GM21515 (cell line): ENCODE results near the gene LTBP1.

ENCODE experiments used
- ATAC-seq: cut with Tn5 transposase; IDR thresholded peaks from one replicate; pipeline ENCODE4 v1.9.1; 2021; ENCODE audit not compliant: unreplicated experiment

Gene LTBP1

GRCh38 chr2:33326100-33326499 lies 379.3 kb downstream of the LTBP1 start:
- ATAC-seq, result no peak

GRCh38 chr2:33333433-33333832 lies 386.7 kb downstream of the LTBP1 start:
- no peak for ATAC-seq

DNA sequence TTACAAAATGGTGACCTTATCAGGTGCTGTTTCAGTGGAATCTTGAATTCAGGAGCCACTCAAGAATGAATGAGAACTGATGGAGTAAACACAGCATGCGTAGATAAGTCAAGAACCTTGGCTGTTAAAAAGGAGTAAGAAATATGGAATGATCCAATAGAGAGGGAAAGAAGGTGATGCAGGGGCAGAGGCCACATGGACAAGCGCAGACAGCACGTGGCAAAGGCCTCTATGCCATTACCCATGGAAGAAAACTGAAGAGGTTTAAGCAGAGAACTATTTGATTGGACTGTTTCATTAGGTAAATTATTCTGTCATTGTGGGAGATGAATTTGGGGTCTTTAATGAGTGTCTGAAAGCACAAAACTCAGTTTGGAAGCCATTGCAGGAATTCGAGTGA lies 387.3 kb downstream of the LTBP1 start:
- ATAC-seq, result no peak

DNA sequence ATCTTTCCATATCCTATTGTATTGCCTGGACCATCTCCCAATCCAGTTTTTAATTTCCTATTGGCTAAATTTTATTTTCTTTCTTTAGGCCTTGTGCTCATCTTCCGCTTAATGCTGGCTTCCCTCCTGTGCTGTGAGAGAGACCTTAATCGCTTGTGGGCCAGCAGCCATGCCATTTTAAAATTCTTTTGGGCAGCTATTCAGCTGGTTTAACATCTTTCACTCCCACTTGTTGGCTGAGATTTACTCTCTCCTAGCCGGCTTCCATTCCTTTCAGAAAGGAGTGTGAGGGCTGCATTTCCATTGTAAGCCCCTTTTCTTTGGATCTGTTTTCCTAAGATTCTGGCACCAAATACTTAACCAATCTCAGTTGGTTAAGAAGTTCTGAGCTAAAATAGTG lies 388.8 kb downstream of the LTBP1 start:
- ATAC-seq, result no peak

DNA sequence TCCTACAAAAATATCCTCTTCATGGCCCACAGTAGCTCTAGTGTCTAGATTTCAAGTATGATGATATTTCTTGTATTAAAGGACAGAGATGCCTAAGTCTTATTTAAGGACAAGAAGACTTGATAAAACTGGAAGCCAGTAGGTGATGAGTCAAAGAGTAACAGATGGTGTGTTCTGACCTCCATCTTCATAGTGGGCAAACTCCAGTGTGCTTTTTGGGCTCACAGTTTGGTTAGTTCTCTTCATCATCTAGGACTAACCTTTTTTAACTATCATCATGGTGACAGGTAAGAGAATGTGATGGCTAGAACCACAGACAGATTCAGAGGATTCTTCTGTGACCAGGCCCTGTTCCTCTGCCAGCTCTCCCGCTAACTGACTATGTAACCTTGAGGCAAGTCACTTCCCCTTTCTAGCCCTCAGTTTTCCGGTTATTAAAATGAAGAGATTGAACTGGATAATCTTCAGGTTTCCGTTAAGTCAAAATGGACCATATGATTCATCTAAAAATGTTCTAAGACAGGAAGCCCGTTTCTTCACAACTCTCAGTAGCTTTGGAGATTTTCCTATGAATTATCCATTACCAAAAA lies 389.4 kb downstream of the LTBP1 start:
- no peak for ATAC-seq

DNA sequence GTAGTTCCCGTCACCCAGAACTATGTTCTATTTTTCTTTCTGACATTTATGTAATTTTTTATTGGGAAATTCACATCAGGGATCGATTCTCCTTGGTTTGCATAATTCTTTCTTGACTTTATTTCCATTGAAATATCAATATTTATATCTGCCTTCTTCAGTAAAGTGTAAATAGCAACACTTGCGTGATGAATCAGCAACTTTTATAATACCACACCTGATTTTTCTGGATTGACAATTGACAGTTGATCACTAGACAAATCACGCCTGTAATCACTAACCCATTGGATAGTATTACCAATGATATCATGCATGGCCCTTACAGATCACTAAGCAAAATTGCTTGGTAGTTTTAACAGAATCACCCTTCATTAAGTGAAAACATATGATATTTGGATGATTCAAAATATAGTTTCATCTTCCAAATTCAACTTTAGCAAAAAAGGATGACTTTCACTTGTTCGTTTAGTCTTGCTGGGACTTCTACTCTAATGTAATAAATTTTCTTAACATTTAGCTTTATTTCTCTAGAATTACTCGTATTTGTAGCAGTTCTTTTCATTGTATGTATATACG lies 390.7 kb downstream of the LTBP1 start:
- no peak for ATAC-seq

- no peak for ATAC-seq
Measured at GRCh38 chr2:33337981-33338380, 391.2 kb downstream of the LTBP1 start.

DNA sequence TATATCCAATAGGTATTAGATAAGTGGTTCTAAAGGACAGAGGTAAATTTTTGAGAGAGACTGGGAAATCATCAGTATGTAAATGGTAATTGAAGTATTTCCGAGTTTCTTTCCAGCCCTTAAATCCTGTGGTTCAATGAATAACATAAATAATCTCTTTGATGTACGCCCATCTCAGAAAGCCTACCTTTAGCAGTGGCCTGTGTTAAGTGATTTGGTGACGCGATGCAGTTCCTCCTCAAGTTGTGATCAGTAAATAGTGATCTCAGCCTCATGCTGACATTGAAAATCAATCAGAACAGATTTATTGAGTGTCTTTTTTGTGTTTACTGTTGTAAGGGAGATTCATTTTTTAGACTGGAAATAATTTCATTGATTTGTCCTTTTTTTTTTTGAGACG lies 392.5 kb downstream of the LTBP1 start:
- ATAC-seq, result no peak

DNA sequence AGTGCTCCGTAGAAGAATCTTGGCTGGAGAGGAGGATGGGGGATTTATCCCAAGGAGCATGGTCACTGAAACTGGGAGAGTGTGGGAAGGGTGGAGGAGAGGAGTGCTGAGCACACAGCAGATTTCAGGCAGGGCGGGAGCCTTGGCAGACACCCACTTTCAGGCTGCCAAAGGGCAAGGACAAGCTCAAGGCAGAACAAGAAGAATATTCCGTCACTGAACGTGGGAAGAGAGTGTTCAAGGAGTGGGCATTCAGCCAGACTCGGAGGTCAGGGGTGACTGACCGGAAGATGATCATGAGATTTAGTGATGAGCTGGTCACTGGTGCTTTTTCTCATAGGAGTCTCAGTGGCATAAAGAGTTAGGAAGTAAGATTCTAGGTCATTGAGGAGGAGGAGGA lies 393.5 kb downstream of the LTBP1 start:
- no peak for ATAC-seq

GRCh38 chr2:33342171-33342570 lies 395.4 kb downstream of the LTBP1 start:
- ATAC-seq, result no peak

DNA sequence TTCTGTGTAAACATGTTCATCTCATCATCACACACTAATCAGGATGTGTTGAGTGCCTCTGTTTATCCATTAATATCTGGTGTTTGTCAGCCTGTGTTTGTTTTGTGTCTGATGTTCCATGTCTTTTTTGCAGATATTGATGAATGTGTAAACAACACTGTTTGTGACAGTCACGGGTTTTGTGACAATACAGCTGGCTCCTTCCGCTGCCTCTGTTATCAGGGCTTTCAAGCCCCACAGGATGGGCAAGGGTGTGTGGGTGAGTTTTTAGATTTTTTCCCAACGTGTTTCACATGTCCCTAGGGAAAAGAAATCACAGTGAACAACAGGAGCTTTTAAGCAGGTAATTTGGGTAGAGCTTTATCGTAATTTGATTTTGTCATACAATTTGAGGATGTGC lies 396.0 kb downstream of the LTBP1 start:
- ATAC-seq, result no peak

DNA sequence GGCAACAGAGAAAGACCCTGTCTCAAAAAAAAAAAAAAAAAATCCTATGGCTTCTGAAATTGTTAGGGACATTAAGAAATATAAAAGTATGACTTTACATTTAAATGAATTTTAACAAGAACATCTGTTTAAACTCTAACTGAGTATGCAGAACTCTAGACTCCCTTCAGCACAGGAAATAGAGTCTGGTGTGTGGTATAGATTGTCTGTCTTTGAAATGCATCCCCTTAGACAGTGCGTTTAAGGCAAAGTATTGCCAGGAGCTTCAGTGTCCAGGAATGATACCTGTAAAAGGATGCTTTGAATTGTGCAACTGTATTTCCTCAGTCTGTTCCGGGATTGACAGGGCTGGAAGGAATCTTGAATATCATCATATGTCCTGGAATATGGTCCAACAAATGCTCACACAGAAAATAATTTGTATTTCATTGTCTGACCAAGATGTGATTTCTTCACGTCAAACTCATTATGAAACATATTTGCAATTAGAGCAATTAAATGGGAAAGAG lies 396.7 kb downstream of the LTBP1 start:
- ATAC-seq, result no peak

GRCh38 chr2:33344230-33344629 lies 397.5 kb downstream of the LTBP1 start:
- no peak for ATAC-seq

DNA sequence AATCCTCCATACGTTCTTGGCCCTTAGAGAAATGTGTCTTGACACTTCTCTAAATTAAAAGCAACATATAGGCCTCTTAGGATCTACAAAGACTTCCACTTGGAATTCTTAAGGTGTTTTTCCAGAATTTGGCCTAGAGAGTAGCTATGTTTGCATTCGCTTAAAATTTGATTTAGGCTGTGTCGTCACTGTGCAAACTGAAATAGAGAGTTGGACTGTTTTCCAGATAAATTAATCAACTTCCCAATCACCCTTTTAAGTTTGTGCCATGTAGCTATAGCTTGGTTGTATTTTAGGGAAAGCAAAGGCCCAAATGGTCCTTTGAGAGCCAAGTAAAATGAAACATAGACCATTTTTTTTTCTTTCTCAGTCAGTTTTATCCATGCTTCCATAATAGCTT lies 401.1 kb downstream of the LTBP1 start:
- no peak for ATAC-seq

DNA sequence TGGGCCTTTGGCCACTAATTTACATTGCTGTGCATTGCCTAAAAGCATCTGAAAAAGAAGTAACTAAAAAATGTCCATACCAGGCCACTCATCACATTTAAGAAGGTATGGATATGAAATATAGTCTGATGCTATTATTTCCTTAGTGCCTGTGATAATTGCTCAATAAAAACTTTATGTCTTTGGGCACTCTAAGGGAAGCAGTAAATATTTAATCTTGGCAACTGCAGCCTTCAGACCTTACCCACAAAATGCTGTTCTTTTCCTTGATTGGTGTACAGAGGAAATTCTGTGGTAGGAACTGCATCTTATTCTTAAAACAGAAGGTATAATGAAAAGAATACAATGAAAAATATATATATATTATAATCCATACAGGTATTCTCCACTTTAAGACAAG lies 403.9 kb downstream of the LTBP1 start:
- ATAC-seq, result no peak

- ATAC-seq, result no peak
Measured at GRCh38 chr2:33351781-33352180, 405.0 kb downstream of the LTBP1 start.

DNA sequence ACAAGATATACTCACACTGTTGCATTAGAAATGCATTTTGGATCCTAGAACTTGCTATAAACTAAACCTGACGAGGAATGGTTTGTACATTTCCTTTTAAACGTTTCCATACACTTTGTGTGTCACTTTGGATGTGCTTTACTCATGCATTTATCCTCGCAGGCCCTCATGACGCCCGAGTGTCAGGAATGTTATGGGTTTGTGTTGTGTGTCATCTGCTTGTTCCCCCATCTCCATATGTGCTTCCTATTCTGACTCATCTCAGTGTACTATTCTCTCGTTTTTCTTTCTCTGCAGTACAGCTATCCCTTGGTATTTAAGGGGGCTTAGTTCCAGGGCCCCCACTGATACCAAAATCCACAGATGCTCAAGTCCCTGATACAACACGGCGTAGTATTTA lies 408.2 kb downstream of the LTBP1 start:
- no peak for ATAC-seq

DNA sequence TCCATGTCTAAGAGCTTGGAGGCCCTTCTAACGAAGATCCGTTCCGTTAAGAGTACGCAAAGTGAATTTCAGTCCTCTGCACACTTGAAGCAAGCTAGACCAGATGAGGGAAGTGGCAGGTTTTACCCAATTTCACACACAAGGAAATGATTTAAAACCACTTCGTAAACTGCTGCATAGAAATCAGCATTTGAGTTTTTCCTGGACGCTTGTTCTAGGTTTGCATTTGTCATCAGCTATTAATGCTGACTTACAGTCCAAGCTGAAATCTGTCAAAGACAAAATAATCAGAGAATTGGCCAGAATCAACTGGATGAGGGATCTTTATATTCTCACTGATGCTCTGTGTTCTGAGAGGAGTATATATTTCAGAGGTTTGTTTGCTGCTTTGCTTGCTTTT lies 412.1 kb downstream of the LTBP1 start:
- no peak for ATAC-seq

DNA sequence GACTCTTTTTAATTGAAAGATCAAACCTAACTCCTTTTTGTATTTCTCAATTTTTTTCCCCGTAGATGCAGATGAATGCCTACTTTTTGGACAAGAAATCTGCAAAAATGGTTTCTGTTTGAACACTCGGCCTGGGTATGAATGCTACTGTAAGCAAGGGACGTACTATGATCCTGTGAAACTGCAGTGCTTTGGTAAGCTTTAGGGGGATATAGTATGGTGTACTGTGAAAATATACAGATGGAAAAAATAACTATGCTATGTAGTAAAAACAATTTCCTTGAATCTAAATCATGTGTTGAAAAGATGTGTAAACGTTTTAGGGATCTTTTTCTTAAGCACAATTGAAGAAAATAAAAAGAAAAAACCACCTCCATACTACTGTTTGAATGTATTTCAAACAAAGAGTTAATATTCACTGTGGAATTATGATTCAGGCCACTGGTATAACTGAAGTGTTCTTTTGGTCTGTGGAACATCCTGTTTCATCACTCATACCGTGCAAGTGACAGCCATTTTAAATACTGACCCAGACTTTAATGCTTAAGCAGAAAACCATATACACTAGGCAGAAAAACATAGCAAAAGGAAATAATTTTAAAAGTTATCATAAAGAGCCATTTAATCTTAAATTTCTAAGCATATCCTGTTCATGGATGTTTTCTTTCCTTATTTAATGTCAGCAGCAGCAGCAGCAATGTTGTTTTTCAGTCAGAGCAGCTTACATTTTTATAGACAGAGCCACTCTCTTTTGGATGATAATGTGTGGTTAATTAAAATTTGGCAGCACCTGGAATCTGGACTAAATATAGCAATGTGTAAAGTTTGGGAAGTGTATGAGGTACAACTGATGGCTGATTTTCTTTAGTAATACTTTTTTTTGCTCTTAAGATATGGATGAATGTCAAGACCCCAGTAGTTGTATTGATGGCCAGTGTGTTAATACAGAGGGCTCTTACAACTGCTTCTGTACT lies 416.9 kb downstream of the LTBP1 start:
- no peak for ATAC-seq

GRCh38 chr2:33365264-33365970 lies 418.7 kb downstream of the LTBP1 start:
- no peak for ATAC-seq

- no peak for ATAC-seq
Measured at GRCh38 chr2:33366473-33366872, 419.7 kb downstream of the LTBP1 start.
